Measurements from ENCODE around the gene RRBP1.

Gene RRBP1

GRCh38 chr20:17647391-17648314 lies 34.4 kb downstream of the RRBP1 start:
- no peak for DNase-seq

- peak; percentile 75 for DNase-seq
These were observed 35.1 kb downstream of the RRBP1 start for GRCh38 chr20:17646961-17647301.

- peak; percentile 67 for DNase-seq
These were observed 35.7 kb downstream of the RRBP1 start for GRCh38 chr20:17646209-17646960.

GRCh38 chr20:17645546-17646208 lies 36.4 kb downstream of the RRBP1 start:
- DNase-seq, result no peak

- DNase-seq, result no peak
These were observed 37.0 kb downstream of the RRBP1 start for GRCh38 chr20:17645010-17645409.

GRCh38 chr20:17644451-17644850 lies 37.6 kb downstream of the RRBP1 start:
- DNase-seq, result no peak

GRCh38 chr20:17643531-17644188 lies 38.4 kb downstream of the RRBP1 start:
- DNase-seq, result no peak

GRCh38 chr20:17642404-17643269 lies 39.4 kb downstream of the RRBP1 start:
- no peak for DNase-seq

- no peak for DNase-seq
These were observed 40.0 kb downstream of the RRBP1 start for GRCh38 chr20:17641993-17642392.

- DNase-seq, result no peak
These were observed 40.5 kb downstream of the RRBP1 start for GRCh38 chr20:17641520-17641964.

GRCh38 chr20:17640875-17641378 lies 41.1 kb downstream of the RRBP1 start:
- no peak for DNase-seq

- DNase-seq, result no peak
These were observed 41.7 kb downstream of the RRBP1 start for GRCh38 chr20:17640146-17640874.

- DNase-seq, result no peak
These were observed 43.1 kb downstream of the RRBP1 start for GRCh38 chr20:17638835-17639407.

GRCh38 chr20:17637985-17638640 lies 43.9 kb downstream of the RRBP1 start:
- no peak for DNase-seq

GRCh38 chr20:17637413-17637780 lies 44.6 kb downstream of the RRBP1 start:
- DNase-seq, result no peak

GRCh38 chr20:17636523-17637412 lies 45.3 kb downstream of the RRBP1 start:
- peak; percentile 27 for DNase-seq

- no peak for DNase-seq
These were observed 46.5 kb downstream of the RRBP1 start for GRCh38 chr20:17635332-17636244.
